Activated T-helper 2 cell treated with anti-CD3 and anti-CD28 coated beads, Interferon-gamma antibody, Interleukin-2, Interleukin-4, amounts not matched to agents 10 μg/mL and 5 μg/mL and 100 μg/mL, durations not matched to agents 14 hours and 24 hours and 36 hours (primary cell): ENCODE data around the gene CADM3. TPM values are rescaled to one million over a fixed set of nuclear protein-coding genes. Genes with fewer than 3 reads are reported as not detected.

Experiments
- DNase-seq: peaks from one replicate; pipeline ENCODE4 v3.0.0; 2021; ENCODE audit warnings: low spot score
- H3K27ac Mint-ChIP-seq: one replicate; pipeline ENCODE4 v1.8.0; 2021; ENCODE audit warnings: mixed read lengths
- H3K27me3 Mint-ChIP-seq: one replicate; pipeline ENCODE4 v1.8.0; 2021; ENCODE audit warnings: low read depth, mixed read lengths
- H3K36me3 Mint-ChIP-seq: one replicate; pipeline ENCODE4 v1.8.0; 2021; ENCODE audit warnings: low read depth, mixed read lengths
- H3K4me1 Mint-ChIP-seq: one replicate; pipeline ENCODE4 v1.8.0; 2021; ENCODE audit warnings: low read depth, mixed read lengths
- H3K4me3 Mint-ChIP-seq: one replicate; pipeline ENCODE4 v1.8.0; 2021; ENCODE audit warnings: low read depth, mild to moderate bottlenecking, moderate library complexity, mixed read lengths
- H3K9me3 Mint-ChIP-seq: one replicate; pipeline ENCODE4 v1.8.0; 2021; ENCODE audit warnings: mixed read lengths
- intact Hi-C: fragments of 100-400 bp; cut with micrococcal nuclease; formaldehyde crosslinking; loops from one replicate; pipeline ENCODE4 v1.15.1; 2023
- total RNA-seq: library from RNA; stranded (reverse); gene quantifications from 2 replicates; pipeline ENCODE4 v1.2.3, GENCODE V29; 2022

Gene CADM3
- total RNA-seq, 1 donor from 2014 or later = not detected

- Mint-ChIP-seq H3K4me3 (no peak overlapping the region), H3K4me1 (peaks cover 1% of the 10 kb centered on the region), H3K27ac (no peak overlapping the region), H3K9me3 (no peaks in the 10 kb centered on the region), H3K27me3 (peaks cover 3% of the 10 kb centered on the region), H3K36me3 (no peaks in the 10 kb centered on the region)
- DNase-seq = no peak
- intact Hi-C loops = no loop called here
These were observed 47.5 kb downstream of the CADM3 start for GRCh38 chr1:159218649-159219636.

DNA sequence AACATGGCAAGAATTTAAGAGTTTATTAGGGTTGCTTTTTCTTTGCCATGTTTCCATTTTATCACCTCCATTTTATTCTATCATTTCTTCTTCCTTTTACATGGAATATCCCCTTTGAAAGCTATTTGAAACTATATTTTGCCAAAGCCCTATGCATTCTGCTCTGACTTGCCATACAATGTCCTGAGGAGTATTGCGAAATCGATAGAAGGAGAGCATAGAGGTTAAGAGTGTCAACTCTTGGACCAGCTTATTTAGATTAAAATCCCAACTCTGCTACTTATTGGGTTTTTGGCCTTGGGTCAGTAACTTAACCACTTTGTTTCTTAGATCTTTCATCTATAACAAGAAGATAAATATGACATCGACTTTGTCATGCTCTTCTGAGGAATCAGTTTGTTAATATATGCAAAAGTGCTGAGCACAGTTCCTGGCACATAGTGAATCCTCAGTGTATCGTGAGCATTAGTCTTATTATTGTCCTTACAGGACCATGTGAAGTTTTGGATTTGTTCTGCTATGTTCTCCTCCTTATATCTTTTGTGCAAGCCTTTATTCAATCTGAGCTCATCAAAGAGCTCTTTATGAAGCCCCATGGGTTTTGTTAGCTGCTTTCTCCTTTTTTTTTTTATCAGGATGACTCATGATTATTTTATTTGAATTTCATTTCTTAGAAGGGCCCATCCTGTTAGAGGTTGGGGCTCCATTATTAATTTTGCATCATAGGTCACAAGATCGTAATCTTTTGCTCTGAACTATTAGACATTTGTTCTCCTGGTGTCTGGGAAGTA lies 50.9 kb downstream of the CADM3 start:
- intact Hi-C loops = no loop called here
- DNase-seq = no peak
- no peak overlapping the region for H3K27ac Mint-ChIP-seq

DNA sequence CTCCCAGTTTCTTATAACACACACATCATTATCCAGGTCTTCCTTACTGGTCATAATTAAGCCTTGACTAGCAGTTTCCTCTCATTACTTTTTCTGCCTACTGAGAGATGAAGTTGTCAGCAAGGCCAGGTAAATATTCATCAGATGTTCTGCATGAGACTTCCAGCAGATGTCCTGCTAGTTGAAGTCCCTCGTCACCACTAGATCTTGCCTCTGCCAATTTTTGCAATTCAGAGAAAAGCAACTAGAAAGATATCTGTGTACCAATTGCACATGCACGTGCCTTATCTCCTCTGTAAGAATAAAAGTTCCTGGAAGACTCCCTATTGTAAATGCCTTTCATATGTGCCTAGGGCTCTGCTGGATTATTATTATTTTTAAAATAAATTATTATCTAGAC lies 51.6 kb downstream of the CADM3 start:
- H3K27ac Mint-ChIP-seq = no peak overlapping the region
- H3K4me3 Mint-ChIP-seq = no peak overlapping the region
- H3K27me3 Mint-ChIP-seq = no peaks in the 10 kb centered on the region
- no peaks in the 10 kb centered on the region for H3K4me1 Mint-ChIP-seq
- H3K36me3 Mint-ChIP-seq = no peaks in the 10 kb centered on the region
- no peak for DNase-seq
- H3K9me3 Mint-ChIP-seq = no peaks in the 10 kb centered on the region
- intact Hi-C loops = no loop called here

More for the DNA sequence above, 50.9 kb downstream of the CADM3 start:
- H3K4me1 Mint-ChIP-seq = no peaks in the 10 kb centered on the region
- H3K9me3 Mint-ChIP-seq = no peaks in the 10 kb centered on the region
- H3K4me3 Mint-ChIP-seq = no peak overlapping the region
- no peaks in the 10 kb centered on the region for H3K36me3 Mint-ChIP-seq
- no peaks in the 10 kb centered on the region for H3K27me3 Mint-ChIP-seq

- no peak for DNase-seq
- no peaks in the 10 kb centered on the region for H3K36me3 Mint-ChIP-seq
- no peak overlapping the region for H3K27ac Mint-ChIP-seq
- no peaks in the 10 kb centered on the region for H3K9me3 Mint-ChIP-seq
- intact Hi-C loops = no loop called here
- H3K4me3 Mint-ChIP-seq = no peak overlapping the region
- H3K4me1 Mint-ChIP-seq = no peaks in the 10 kb centered on the region
- H3K27me3 Mint-ChIP-seq = no peaks in the 10 kb centered on the region
These were observed 57.1 kb downstream of the CADM3 start for GRCh38 chr1:159228554-159228953.

GRCh38 chr1:159229260-159229885 lies 58.0 kb downstream of the CADM3 start:
- DNase-seq = no peak
- no peaks in the 10 kb centered on the region for H3K9me3 Mint-ChIP-seq
- no peak overlapping the region for H3K4me3 Mint-ChIP-seq
- no peaks in the 10 kb centered on the region for H3K4me1 Mint-ChIP-seq
- no peaks in the 10 kb centered on the region for H3K27me3 Mint-ChIP-seq
- intact Hi-C loops = no loop called here
- no peak overlapping the region for H3K27ac Mint-ChIP-seq
- no peaks in the 10 kb centered on the region for H3K36me3 Mint-ChIP-seq

- DNase-seq = no peak
- no peaks in the 10 kb centered on the region for H3K36me3 Mint-ChIP-seq
- no peaks in the 10 kb centered on the region for H3K4me1 Mint-ChIP-seq
- H3K27me3 Mint-ChIP-seq = no peaks in the 10 kb centered on the region
- no peaks in the 10 kb centered on the region for H3K9me3 Mint-ChIP-seq
- no peak overlapping the region for H3K4me3 Mint-ChIP-seq
- H3K27ac Mint-ChIP-seq = no peak overlapping the region
- intact Hi-C loops = no loop called here
These were observed 58.5 kb downstream of the CADM3 start for GRCh38 chr1:159229896-159230295.

DNA sequence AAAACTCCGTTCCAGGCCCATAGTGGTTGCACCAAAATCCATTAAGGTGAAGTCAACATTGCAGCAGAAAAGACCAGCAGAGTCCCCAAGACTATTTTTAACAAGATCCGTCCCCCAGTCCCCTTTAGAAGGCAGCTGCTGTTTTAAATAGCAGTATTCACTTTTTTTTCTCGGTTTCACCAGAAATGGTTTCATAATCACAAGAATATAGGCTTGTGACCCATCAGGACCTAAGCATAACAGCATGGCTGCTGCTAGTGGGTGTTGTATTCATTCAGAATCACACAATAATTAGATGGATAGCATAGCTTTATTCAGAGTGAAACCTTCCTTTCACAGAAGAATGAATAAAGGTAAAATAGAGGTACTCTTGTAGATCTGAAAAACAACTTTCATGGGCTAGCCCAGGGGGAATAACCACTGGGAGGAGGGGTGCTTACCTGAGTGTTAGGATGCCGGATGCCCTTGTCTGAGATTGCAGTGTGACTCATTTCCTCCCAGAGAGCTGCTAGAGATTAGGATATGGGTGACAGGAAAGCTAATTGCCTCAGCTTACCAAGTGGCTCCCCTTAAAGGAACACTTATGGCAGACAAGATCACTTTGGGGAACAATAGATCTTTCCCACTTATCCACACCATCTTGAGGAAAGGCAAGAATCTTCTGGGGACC lies 68.3 kb downstream of the CADM3 start:
- H3K27me3 Mint-ChIP-seq = no peaks in the 10 kb centered on the region
- no peaks in the 10 kb centered on the region for H3K36me3 Mint-ChIP-seq
- no peak overlapping the region for H3K27ac Mint-ChIP-seq
- DNase-seq = no peak
- no peaks in the 10 kb centered on the region for H3K9me3 Mint-ChIP-seq
- no peaks in the 10 kb centered on the region for H3K4me1 Mint-ChIP-seq
- no peak overlapping the region for H3K4me3 Mint-ChIP-seq
- intact Hi-C loops = no loop called here

DNA sequence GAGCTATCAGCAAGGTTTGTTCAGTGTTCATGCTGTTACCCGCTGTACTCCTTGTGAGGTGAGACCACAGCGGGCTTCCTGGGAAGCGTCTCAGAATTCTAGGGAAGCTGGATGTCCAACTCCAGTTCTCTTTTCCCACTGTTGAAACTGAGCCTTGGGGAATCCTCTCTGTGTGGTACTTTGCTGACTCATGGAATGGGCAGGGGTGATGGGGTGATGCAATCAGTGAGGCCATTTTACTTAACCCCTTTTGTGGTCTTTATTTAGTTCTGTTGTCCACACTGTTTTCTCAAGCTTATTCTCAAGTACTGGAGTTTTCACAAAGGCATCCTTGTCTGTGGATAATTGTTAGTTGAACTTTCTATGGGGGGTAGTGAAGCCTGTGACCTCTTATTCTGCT lies 75.9 kb downstream of the CADM3 start:
- H3K9me3 Mint-ChIP-seq = no peaks in the 10 kb centered on the region
- H3K4me1 Mint-ChIP-seq = no peaks in the 10 kb centered on the region
- H3K27me3 Mint-ChIP-seq = no peaks in the 10 kb centered on the region
- no peaks in the 10 kb centered on the region for H3K36me3 Mint-ChIP-seq
- H3K4me3 Mint-ChIP-seq = no peak overlapping the region
- no peak overlapping the region for H3K27ac Mint-ChIP-seq
- intact Hi-C loops = no loop called here
- DNase-seq = no peak

GRCh38 chr1:159248311-159248710 lies 76.9 kb downstream of the CADM3 start:
- no peaks in the 10 kb centered on the region for H3K9me3 Mint-ChIP-seq
- no peaks in the 10 kb centered on the region for H3K4me1 Mint-ChIP-seq
- intact Hi-C loops = no loop called here
- DNase-seq = no peak
- H3K27ac Mint-ChIP-seq = no peak overlapping the region
- H3K27me3 Mint-ChIP-seq = no peaks in the 10 kb centered on the region
- H3K36me3 Mint-ChIP-seq = no peaks in the 10 kb centered on the region
- H3K4me3 Mint-ChIP-seq = no peak overlapping the region

- no peaks in the 10 kb centered on the region for H3K4me1 Mint-ChIP-seq
- intact Hi-C loops = no loop called here
- no peak overlapping the region for H3K27ac Mint-ChIP-seq
- no peaks in the 10 kb centered on the region for H3K9me3 Mint-ChIP-seq
- DNase-seq = no peak
- no peak overlapping the region for H3K4me3 Mint-ChIP-seq
- no peaks in the 10 kb centered on the region for H3K27me3 Mint-ChIP-seq
- no peaks in the 10 kb centered on the region for H3K36me3 Mint-ChIP-seq
These were observed 79.3 kb downstream of the CADM3 start for GRCh38 chr1:159250638-159251216.
